DND-41 (cell line): Measurements from ENCODE around the gene SLC5A1.

Source experiments
- EZH2 ChIP-seq: IDR thresholded peaks from 3 replicates; pipeline ENCODE4 v1.6.1; 2012; ENCODE audit warnings: borderline replicate concordance, low read depth, mild to moderate bottlenecking, moderate library complexity, low read length, inconsistent platforms; ENCODE audit not compliant: severe bottlenecking
- TF ChIP-seq, protein P1 (sequence below): IDR thresholded peaks from 2 replicates; pipeline ENCODE4 v1.5.1; 2012; ENCODE audit warnings: borderline replicate concordance, low read length, moderate library complexity, mild to moderate bottlenecking; ENCODE audit not compliant: poor library complexity, severe bottlenecking; ENCODE audit errors: extremely low read depth

DNA sequence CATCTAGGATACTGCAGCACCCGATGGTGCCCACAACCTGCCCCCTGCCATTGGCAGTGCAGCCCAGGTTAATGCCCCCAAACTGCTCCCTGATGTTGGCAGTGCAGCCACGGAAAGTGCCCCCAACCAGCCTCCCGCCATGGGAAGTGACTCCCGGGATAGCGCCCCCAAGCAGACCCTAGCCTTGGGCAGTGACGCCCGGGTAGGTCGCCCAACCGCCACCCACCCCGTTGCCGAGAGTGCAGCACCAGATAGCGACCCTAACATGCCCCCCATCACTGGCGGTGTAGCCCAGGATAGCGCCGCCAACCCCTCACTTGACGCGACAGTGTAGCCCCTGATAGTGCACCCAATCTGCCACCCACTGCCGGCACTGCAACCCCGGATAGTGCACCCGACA lies 77.5 kb downstream of the SLC5A1 start:
- TF ChIP-seq, protein P1, sequence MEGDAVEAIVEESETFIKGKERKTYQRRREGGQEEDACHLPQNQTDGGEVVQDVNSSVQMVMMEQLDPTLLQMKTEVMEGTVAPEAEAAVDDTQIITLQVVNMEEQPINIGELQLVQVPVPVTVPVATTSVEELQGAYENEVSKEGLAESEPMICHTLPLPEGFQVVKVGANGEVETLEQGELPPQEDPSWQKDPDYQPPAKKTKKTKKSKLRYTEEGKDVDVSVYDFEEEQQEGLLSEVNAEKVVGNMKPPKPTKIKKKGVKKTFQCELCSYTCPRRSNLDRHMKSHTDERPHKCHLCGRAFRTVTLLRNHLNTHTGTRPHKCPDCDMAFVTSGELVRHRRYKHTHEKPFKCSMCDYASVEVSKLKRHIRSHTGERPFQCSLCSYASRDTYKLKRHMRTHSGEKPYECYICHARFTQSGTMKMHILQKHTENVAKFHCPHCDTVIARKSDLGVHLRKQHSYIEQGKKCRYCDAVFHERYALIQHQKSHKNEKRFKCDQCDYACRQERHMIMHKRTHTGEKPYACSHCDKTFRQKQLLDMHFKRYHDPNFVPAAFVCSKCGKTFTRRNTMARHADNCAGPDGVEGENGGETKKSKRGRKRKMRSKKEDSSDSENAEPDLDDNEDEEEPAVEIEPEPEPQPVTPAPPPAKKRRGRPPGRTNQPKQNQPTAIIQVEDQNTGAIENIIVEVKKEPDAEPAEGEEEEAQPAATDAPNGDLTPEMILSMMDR: no peak
- no peak for TF ChIP-seq EZH2
